ENCODE data around the gene CCDC187. TPM values are rescaled to one million over a fixed set of nuclear protein-coding genes. Genes with fewer than 3 reads are reported as not detected.

The CCDC187 gene
- total RNA-seq, 2 donors from 2014 or later, result 1.3 to 2.3 TPM

DNA sequence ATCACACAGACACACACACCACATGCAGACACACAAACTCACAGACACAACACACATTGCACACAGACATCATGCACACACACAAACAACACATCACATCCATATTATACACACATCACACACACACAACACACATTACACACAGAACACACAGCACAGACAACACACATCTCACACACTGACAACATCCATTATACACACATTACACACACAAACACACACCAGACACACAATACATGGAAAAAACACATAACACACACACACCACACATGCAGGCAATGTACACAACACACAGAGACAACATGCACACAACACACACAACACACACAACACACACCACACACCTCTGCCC, 4.8 kb upstream of the CCDC187 start:
- no peak overlapping the region for H3K4me3 ChIP-seq
- no peaks in the 10 kb centered on the region for H3K36me3 ChIP-seq (replicated peaks in 1 of 2; ENCODE audit: insufficient read depth in 1 of 2, low read depth in 2 of 2)
- H3K9me3 ChIP-seq, result no peaks in the 10 kb centered on the region
- no peaks in the 10 kb centered on the region for H3K27me3 ChIP-seq
- DNase-seq (no peak), ATAC-seq (no peak)
- intact Hi-C loops (cut with DNase I), result no loop called here
- H3K4me1 ChIP-seq, result no peaks in the 10 kb centered on the region
- no peak overlapping the region for H3K27ac ChIP-seq
- TF ChIP-seq POLR2A (IDR thresholded peaks at IDR 0.05), result no peak
- no peak for TF ChIP-seq CTCF (IDR thresholded peaks at IDR 0.05)

GRCh38 chr9:136308006-136308701, 4.3 kb upstream of the CCDC187 start:
- H3K27me3 ChIP-seq, result no peaks in the 10 kb centered on the region
- 65 to 66% methylated on average over 4 of the region's 4 CpGs for WGBS, 2 donors
- no peaks in the 10 kb centered on the region for H3K9me3 ChIP-seq
- no peaks in the 10 kb centered on the region for H3K36me3 ChIP-seq (replicated peaks in 1 of 2; ENCODE audit: insufficient read depth in 1 of 2, low read depth in 2 of 2)
- DNase-seq (no peak), ATAC-seq (no peak)
- H3K4me3 ChIP-seq, result no peak overlapping the region
- TF ChIP-seq POLR2A (IDR thresholded peaks at IDR 0.05), result no peak
- no peak for TF ChIP-seq CTCF (IDR thresholded peaks at IDR 0.05)
- intact Hi-C loops (cut with DNase I), result no loop called here
- no peak overlapping the region for H3K27ac ChIP-seq
- H3K4me1 ChIP-seq, result no peaks in the 10 kb centered on the region

DNA sequence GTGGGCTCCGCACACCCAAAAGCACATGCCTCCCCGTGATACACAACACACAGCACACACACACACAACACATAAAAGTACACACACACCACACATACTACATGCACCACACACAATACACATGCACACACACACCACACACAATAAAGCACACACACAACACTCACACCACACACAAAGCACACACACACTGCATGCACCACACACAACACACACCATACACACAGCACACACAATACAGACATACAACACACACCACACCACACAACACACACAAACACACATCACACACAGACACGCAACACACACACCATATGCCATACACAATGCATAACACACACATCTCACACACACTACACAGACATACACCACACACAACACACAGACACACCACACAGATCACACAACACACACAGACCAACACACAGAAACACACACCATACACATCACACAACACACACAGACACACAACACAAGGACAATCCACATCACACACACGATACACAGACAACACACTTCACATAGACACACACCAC, 3.4 kb upstream of the CCDC187 start:
- 72 to 75% methylated on average over 2 to 4 of the region's 4 CpGs for WGBS, 2 donors
- Histone ChIP-seq H3K27me3 (no peaks in the 10 kb centered on the region), H3K9me3 (no peaks in the 10 kb centered on the region), H3K27ac (no peak overlapping the region), H3K36me3 (replicated peaks in 1 of 2; ENCODE audit: insufficient read depth in 1 of 2, low read depth in 2 of 2) (no peaks in the 10 kb centered on the region), H3K4me1 (no peaks in the 10 kb centered on the region), H3K4me3 (no peak overlapping the region)
- intact Hi-C loops (cut with DNase I), result no loop called here
- DNase-seq (no peak), ATAC-seq (no peak)
- no peak for TF ChIP-seq POLR2A (IDR thresholded peaks at IDR 0.05)
- no peak for TF ChIP-seq CTCF (IDR thresholded peaks at IDR 0.05)

- DNase-seq, result no peak
These were observed 2.6 kb upstream of the CCDC187 start for GRCh38 chr9:136306211-136307208.

More at GRCh38 chr9:136306211-136307208, 2.6 kb upstream of the CCDC187 start:
- H3K27me3 ChIP-seq, result no peaks in the 10 kb centered on the region
- 49 to 61% methylated on average over 15 to 24 of the region's 34 CpGs for WGBS, 2 donors
- H3K9me3 ChIP-seq, result no peaks in the 10 kb centered on the region
- H3K36me3 ChIP-seq (replicated peaks in 1 of 2; ENCODE audit: insufficient read depth in 1 of 2, low read depth in 2 of 2), result no peaks in the 10 kb centered on the region
- no peak for ATAC-seq
- TF ChIP-seq CTCF (IDR thresholded peaks at IDR 0.05), result no peak
- no peak for TF ChIP-seq POLR2A (IDR thresholded peaks at IDR 0.05)
- no peak overlapping the region for H3K27ac ChIP-seq
- intact Hi-C loops (cut with DNase I), result no loop called here
- H3K4me1 ChIP-seq, result no peaks in the 10 kb centered on the region
- no peak overlapping the region for H3K4me3 ChIP-seq

Data from body of pancreas (tissue), 4 donors.